ENCODE measurements around the gene SPRYD3.

SPRYD3 gene

DNA sequence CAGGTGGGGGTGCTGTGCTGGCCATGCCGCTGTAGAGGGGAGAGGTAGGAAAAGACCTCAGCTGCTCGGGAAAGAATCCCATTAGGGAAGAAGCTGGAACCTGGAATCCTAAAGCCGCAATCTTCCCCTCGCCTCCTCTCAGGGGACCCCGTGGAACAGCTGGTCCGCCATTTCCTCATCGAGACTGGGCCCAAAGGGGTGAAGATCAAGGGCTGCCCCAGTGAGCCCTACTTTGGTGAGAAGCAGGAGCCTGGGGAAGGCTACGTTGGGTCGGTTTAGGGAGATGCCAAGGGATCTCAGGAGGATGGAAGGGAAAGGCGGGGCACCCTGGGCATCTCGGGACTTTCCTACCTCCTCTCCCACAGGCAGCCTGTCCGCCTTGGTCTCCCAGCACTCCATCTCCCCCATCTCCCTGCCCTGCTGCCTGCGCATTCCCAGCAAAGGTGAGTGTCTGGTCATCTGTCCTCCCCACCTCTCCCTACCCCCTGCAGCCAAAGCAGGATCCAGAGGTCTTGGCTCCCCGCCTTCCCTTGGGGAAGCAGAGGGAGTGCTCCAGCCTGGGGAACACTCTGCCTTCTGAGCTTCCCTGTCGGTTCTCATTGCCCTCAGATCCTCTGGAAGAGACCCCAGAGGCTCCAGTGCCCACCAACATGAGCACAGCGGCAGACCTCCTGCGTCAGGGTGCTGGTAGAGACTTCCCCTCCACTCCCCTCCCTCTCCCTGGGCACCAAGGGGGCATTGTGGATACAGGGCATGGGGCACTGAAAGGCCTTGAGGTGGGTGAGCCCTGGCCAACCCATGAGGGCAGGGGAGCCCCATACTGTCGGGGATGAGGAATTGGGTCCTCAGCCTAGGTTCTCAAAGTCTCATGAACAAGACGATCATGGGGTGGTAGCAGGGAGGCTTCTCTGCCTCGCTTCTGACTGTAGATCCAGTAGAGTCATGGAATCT, 16.9 kb downstream of the SPRYD3 start:
- DNase-seq: no peak

DNA sequence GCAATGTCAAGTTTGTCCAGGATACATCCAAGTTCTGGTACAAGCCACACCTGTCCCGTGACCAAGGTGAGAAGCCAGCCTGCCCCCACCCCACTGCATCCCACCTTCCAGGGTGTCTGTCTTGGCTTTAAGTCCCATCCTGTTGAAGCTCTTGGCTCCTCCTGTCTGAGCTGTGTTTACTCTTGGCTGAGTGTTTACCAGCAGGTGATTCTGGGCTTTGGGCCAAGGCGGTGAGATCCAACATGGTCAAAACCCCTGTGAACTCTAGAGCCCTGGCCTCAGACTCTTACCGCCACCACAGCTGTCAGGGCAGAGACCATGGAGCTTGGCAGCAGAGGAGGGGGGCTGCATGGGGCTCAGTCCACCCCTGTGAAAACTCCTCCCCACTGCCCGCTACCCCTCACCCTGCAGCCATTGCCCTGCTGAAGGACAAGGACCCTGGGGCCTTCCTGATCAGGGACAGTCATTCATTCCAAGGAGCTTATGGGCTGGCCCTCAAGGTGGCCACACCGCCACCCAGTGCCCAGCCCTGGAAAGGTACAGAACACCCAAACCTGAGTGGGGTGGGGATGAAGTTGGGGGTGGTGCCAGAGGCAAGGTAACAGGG, 17.7 kb downstream of the SPRYD3 start:
- peak; percentile 94 for DNase-seq

DNA sequence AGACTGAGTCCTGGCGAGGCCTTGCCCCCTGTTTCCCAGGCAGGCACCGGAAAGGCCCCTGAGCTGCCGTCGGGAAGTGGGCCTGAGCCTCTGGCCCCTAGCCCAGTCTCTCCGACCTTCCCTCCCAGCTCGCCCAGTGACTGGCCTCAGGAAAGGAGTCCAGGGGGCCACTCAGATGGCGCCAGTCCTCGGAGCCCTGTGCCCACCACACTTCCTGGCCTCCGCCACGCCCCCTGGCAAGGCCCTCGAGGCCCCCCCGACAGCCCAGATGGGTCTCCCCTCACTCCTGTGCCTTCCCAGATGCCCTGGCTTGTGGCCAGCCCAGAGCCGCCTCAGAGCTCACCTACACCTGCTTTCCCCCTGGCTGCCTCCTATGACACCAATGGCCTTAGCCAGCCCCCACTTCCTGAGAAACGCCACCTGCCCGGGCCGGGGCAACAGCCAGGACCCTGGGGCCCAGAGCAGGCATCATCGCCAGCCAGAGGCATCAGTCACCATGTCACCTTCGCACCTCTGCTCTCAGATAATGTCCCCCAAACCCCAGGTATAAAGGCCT, 18.4 kb downstream of the SPRYD3 start:
- DNase-seq: peak; percentile 87

DNA sequence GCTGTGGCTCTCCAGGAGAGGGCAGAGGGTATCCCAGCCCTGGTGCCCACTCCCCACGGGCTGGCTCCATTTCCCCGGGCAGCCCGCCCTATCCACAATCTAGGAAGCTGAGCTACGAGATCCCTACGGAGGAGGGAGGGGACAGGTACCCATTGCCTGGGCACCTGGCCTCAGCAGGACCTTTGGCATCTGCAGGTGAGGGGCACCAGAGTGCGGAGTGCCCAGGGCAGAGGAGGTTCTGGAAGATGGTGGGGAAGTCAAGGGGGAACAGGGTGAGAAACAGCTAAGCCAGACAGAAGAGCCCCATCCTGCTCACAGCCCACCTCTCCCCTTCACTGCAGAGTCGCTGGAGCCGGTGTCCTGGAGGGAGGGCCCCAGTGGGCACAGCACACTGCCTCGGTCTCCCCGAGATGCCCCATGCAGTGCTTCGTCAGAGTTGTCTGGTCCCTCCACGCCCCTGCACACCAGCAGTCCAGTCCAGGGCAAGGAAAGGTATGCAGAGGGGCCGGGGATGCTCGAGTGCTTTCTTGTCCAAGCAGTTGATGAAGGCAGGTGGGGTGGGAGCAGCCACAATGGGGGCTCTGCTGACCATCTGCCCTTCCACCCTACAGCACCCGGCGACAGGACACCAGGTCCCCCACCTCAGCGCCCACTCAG, 19.0 kb downstream of the SPRYD3 start:
- no peak for DNase-seq

DNA sequence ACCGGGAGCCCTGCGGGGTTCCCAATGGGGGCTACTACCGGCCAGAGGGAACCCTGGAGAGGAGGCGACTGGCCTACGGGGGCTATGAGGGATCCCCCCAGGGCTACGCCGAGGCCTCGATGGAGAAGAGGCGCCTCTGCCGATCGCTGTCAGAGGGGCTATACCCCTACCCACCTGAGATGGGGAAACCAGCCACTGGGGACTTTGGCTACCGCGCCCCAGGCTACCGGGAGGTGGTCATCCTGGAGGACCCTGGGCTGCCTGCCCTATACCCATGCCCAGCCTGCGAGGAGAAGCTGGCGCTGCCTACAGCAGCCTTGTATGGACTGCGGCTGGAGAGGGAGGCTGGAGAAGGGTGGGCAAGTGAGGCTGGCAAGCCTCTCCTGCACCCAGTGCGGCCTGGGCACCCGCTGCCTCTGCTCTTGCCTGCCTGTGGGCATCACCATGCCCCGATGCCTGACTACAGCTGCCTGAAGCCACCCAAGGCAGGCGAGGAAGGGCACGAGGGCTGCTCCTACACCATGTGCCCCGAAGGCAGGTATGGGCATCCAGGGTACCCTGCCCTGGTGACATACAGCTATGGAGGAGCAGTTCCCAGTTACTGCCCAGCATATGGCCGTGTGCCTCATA, 19.6 kb downstream of the SPRYD3 start:
- DNase-seq: no peak

DNA sequence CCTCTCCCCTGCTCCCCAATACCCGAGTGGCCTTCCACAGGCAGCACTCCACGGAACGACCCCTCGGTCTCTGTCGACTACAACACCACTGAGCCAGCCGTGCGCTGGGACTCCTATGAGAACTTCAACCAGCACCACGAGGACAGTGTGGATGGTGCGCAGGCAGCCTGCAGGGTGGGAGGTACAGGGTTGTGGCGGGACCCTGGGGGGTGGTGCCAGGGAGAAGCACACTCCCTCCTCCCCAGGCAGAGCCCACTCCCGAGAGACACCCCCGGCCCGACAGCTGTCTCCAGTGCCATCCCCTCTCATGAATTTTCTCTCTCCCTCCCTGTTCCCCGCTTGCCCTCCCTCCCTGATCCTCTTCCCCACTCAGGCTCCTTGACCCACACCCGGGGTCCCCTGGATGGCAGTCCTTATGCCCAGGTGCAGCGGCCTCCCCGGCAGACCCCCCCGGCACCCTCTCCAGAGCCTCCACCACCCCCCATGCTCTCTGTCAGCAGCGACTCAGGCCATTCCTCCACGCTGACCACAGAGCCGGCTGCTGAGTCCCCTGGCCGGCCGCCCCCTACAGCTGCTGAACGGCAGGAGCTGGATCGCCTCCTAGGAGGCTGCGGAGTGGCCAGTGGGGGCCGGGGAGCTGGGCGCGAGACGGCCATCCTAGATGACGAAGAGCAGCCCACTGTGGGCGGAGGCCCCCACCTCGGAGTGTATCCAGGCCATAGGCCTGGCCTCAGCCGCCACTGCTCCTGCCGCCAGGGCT, 20.3 kb downstream of the SPRYD3 start:
- no peak for DNase-seq

DNA sequence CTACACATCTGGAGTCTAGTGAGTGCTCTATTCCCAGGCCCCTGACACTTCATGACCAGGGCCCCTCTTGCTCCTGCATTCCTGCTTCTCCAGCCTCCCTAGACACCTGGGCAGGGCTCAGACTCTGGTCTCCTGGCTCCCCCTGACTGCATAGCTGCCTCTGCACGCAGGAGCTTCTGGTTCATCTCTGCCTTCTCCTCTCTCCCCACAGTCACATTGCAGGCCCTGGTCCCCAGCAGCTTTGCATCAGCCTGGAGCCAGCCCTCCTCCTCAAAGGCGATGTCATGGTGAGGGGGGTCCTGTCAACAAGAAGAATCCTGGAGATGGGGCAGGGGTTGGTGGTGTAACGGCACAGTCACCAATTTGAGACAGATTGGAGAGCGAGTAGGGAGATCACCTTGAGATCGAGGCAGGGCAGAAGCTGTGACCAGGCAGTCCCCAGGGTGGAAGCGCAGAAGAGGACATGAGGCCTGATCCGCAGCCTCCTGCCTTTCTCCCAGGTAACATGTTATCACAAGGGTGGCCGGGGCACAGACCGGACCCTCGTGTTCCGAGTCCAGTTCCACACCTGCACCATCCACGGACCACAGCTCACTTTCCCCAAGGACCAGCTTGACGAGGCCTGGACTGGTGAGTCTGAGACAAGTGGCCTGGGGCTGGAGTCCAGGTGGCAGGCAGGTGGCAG, 21.2 kb downstream of the SPRYD3 start:
- DNase-seq: no peak

DNA sequence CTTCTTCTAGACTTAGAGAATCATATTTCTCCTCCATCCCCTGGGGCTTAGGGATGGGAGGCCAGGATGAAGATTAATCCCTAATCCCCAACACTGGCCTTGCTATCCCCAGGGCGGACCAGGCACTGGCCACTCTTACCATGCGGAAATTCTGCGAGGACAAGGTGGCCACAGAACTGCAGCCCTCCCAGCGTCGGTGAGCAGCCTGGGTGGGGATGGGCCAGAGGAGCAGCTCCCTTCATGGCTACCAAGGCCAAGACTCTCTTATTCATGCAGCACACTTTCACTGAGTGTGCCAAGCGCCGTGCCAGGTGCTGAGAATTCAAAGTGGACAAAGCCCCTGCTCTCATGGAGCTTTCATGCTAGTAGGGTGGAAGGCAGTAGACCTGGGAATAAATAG, 22.3 kb downstream of the SPRYD3 start:
- no peak for DNase-seq

DNA sequence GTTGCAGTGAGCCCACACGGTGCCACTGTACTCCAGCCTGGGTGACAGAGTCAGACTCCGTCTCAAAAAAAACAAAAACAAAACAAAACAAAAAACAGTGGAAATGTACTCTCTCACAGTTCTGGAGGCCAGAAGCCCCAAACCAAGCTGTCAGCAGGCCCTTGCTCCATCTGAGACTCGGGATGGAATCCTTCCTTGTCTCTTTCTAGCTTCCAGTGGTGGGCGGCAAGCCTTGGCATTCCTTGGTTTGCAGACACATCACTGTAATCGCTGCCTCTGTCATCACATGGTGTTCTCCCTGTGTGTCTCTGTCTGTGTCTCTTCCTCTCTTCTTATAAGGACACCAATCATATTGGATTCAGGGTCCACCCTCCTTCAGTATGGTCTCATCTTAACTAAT, 22.9 kb downstream of the SPRYD3 start:
- DNase-seq: no peak

DNA sequence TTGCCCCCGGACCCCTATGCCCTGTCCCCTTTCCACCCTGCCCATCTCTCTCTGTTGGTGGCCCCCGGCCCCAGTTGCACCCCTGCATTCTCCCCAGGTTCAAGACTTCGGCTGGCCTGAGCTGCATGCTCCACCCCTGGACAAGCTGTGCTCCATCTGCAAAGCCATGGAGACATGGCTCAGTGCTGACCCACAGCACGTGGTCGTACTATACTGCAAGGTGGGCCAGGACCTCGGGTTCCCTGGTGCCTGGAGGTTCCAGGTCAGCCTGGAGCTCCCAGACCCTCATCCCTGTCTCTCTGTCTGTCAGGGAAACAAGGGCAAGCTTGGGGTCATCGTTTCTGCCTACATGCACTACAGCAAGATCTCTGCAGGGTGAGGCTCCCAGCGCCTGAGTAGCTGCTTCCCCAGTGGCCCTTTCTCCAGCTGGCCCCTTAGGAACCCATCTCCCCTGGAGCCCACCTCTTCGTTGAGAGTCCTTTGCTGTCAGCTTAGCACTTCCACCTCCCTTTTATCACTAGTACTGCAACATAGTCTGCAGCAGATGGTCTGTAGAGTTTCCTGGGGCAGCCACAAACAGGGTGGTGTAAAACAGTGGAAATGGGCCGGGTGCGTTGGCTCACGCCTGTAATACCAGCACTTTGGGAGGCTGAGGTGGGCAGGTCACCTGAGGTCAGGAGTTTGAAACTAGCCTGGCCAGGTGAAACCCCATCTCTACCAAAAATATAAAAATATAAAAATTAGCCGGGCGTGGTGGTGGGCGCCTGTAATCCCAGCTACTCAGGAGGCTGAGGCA, 23.5 kb downstream of the SPRYD3 start:
- no peak for DNase-seq

DNA sequence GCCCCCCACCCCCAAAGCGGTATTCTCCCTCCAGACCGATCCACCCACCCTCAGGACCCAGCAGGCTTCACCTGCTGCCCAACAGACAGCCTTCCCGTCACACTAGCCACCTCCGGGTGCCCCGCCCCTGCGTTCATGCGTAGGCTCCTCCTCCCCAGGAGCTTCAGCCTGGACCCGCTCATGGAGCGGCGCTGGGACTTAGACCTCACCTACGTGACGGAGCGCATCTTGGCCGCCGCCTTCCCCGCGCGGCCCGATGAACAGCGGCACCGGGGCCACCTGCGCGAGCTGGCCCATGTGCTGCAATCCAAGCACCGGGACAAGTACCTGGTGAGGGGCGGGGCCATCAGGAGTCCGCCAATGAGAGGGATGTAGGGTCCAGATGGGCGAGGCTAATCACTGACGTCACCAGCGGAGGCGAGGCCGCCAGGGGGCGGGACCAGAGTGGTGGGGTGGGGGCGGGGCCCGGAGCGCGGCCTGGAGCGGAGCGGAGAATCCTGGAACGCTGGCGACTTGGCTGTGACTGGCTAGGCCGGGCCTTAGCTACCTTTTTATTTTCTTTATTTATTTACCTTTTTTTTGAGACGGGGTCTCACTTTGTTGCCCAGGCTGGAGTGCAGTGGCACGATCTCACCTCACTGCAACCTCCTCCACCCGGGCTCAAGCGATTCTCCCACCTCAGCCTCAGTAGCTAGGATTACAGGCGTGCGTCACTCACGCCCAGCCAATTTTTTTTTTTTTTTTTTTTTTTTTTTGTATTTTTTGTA, 24.9 kb downstream of the SPRYD3 start:
- DNase-seq: peak; percentile 99

DNA sequence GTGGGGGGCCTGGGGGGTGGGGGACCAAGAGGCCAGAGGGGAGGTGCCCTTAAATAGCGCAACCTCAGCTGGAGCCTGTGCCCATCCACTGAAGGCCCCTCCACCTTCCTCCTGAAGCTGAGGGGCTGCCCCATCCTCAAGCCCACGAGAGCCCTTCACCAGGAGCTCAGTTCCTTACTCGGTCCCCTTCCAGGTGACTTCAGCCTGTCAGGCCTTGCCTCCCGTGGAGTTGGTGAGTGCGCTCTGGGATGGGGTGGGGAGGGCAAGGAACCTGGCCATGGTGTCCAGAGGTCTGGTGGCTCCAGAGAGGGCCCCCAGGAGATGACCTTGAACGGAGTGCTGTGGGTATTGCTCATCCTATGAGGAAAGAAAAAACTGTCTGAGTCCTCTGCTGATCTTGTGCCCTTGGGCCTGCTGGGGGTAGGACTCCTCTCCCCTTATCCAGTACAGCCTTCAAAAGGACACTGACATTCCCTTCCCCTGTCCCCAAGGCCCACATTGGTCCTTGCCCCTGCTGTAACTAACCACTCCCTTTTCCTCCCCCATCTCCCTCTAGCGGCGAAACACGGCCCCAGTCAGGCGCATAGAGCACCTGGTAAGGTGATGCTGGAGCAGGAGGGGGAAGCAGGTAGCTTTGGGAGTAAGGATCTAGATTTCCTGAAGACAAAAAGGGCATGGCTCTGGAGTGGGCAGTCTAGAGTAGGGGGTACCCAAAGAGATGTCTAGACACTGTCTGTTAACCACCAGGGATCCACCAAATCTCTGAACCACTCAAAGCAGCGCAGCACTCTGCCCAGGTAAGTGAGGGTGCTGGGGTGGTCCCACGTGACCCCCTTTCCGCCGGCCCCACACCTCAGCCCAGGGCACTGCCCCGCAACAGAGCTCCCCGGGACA, 25.7 kb downstream of the SPRYD3 start:
- DNase-seq: peak; percentile 92

DNA sequence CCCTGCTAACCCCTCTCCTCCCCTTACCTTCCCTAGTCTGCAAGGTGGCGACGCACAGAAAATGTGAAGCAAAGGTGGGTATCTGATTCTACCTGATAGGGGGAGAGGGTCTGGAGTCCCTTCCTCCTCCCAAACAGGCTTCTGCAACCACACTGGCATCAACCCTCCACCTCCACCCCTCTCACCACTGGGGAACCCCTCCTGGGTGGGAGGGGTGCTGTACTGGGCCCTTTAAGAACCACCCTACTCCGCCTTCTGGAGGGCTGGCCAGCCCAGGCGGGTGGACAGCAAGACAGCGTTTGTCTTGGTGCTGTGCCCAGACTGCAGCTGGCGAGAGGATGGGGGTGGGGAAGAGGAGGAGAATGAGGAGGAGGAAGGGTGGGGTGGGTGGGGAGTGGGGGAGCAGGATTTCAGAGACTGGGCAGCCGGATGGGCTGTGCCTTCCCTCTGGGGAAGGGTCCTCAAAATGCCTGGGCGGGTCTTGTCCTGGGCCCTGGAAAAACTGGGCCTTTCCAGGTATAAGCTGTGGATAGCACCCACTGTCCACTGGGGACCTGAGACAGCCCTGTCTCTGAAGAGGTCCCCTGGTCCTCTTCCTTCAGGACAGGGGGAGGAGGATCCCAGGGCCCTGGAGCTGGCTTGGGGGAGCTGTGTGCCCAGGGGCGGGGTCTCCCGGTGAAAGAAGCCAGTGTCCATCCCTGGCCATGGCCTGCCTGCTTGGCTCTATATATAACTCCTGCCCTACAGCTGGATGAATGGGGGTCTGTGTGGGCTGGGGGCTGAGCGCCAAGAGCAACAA, 26.6 kb downstream of the SPRYD3 start:
- peak; percentile 90 for DNase-seq

DNA sequence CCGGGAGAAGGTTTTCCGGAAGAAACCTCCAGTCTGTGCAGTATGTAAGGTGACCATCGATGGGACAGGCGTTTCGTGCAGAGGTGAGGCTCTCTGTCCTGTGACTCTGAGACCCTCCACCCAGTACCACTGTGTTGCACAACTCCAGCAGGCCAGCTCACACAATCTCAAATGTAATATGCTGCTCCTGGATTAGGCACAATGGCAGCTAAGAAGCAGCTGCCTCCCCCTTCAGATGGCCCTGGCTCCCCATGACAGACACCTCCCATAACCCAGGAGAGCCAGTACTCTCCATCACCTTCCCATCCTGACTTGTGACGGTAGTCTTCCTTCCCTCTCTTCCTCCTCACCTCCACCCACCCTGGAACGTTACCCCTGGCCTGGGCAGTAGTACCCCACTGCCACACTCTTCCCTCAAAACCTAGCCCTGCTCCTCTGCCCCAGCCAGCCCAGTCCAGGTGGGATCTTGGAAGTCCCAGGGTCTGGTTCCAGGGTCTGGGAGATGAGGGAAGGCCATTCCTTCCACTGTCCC, 27.2 kb downstream of the SPRYD3 start:
- DNase-seq: no peak

DNA sequence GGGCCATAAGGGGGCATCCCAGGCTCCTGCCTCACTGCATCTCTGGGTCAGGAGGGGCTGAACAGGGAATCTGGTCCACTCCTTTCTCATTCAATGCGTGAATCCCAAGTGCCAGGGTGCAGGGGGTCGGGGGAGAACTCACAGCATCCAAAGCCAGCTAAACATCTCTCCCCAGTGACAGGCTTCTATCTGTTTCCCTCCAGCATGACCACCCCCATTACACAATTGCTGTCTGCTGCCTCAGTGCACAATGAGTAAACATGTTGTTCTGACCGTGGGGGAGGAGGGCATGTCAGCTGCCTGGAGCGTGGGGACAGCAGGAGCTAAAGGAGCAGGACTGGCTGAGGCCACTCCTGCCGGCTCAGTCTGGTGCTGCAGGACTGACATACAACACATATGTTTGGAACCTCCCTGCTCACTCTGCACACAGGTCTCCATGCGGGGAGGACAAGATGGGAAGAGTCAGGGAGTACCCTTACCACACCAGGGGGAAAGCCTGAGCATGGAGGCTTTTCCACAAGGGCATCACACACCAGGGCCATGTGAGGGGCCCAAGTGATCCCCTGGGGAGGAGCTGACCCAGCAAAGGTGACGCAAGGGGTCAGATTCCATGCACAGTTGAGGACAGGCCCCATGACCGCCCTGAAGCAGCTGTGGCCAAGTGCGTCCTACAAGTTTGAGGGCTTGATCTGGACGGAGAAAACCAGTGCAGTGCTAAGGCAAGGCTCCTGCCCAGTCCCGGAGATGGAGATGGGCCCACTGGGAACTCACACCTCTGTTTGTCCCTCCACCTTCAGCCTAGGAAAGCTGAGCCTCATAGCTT, 27.9 kb downstream of the SPRYD3 start:
- DNase-seq: peak; percentile 49

DNA sequence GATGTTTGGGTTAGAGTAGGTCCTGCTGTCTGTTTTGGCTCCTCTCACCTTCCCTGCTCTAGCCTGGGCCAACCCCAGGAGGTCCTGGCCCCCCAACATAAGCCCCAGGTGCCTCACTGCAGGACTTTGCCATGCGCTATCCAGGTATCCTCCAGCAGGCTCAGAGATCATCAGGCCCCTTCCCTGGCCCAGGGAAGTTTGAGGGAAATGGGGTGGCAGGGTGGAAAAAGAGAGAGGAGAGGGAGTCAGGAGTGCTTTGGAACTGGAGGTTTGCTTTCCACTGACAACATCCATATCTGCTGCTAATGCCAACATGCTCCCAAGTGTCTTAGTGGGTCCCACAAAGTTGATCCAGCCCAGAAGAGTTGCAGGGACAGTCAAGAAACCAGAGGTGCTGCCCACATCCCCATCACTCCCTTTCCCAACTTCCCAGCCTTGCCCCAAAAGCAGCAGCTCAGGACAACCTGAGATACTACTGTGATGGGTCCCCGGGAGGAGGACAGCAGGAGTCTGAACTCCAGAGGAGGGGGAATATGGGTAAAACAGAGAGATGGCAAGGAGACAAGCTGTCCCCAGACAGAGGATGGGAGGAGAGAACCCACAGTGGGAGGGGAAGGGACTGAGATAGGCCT, 28.6 kb downstream of the SPRYD3 start:
- no peak for DNase-seq
